IMR-90 (cell line): ENCODE results near the gene SPTLC3. TPM values are rescaled to one million over a fixed set of nuclear protein-coding genes. Genes with fewer than 3 reads are reported as not detected.

ENCODE experiments used
- ATAC-seq: fragments of 200-7000 bp; cut with Tn5 transposase; 2 replicates; pipeline ENCODE4 v1.9.1; 2020; ENCODE audit warnings: low read depth, mild to moderate bottlenecking, moderate library complexity
- BruUV-seq: library from RNA; stranded (reverse); fragments of 400-500 nt; replicated peaks from 2 replicates; lab custom pipeline; 2021; lab: Mats Ljungman, UMichigan
- CTCF ChIA-PET: fragments of 300-600 bp; formaldehyde crosslinking; extraction: SDS; loops from one replicate; lab custom pipeline; 2021; ENCODE audit warnings: antibody characterized with exemption; lab: Yijun Ruan, JAX
- POLR2A ChIA-PET: fragments of 300-600 bp; sonication (Branson Sonifier 250); formaldehyde crosslinking; loops from one replicate; lab custom pipeline; 2022; ENCODE audit warnings: antibody characterized with exemption; ENCODE audit not compliant: unreplicated experiment; lab: Charles Lee
- DNase-seq: peaks from one replicate; pipeline ENCODE4 v3.0.0; 2013
- H2AFZ ChIP-seq: replicated peaks from 2 replicates; pipeline ENCODE3; 2013; ENCODE audit warnings: low read length, mild to moderate bottlenecking; ENCODE audit not compliant: poor library complexity
- H2AK5ac ChIP-seq: 2 replicates; pipeline ENCODE4 v1.6.1; 2013; ENCODE audit warnings: low read depth, low read length, inconsistent platforms
- H2AK9ac ChIP-seq: replicated peaks from 2 replicates; pipeline ENCODE3; 2013; ENCODE audit warnings: mild to moderate bottlenecking, low read depth, low read length, moderate library complexity; ENCODE audit not compliant: poor library complexity
- H2BK120ac ChIP-seq: 2 replicates; pipeline ENCODE4 v1.6.1; 2013; ENCODE audit warnings: low read depth, low read length, inconsistent platforms
- H2BK15ac ChIP-seq: 3 replicates; pipeline ENCODE4 v1.6.1; 2013; ENCODE audit warnings: low read depth, low read length, inconsistent platforms
- H2BK20ac ChIP-seq: 2 replicates; pipeline ENCODE4 v1.6.1; 2013; ENCODE audit warnings: low read depth, mild to moderate bottlenecking, inconsistent platforms, low read length, moderate library complexity
- H2BK5ac ChIP-seq: 2 replicates; pipeline ENCODE4 v1.6.1; 2013; ENCODE audit warnings: mild to moderate bottlenecking, low read depth, low read length, inconsistent platforms; ENCODE audit not compliant: poor library complexity, severe bottlenecking
- H3K14ac ChIP-seq: replicated peaks from 2 replicates; pipeline ENCODE4 v1.6.1; 2013; ENCODE audit warnings: low read depth, low read length, inconsistent platforms
- H3K18ac ChIP-seq: 2 replicates; pipeline ENCODE4 v1.6.1; 2013; ENCODE audit warnings: low read depth, low read length, control low read depth
- H3K23ac ChIP-seq: 2 replicates; pipeline ENCODE4 v1.6.1; 2013; ENCODE audit warnings: low read depth, low read length, inconsistent platforms
- H3K27ac ChIP-seq: 2 replicates; pipeline ENCODE4 v1.5.1; 2013; ENCODE audit warnings: mild to moderate bottlenecking, control low read depth, low read length; ENCODE audit not compliant: insufficient read depth
- H3K27me3 ChIP-seq: 2 replicates; pipeline ENCODE4 v1.6.1; 2013; ENCODE audit warnings: low read length; ENCODE audit not compliant: control insufficient read depth, insufficient read depth
- H3K36me3 ChIP-seq: 2 replicates; pipeline ENCODE4 v1.6.1; 2013; ENCODE audit warnings: low read length, mixed read lengths; ENCODE audit not compliant: control insufficient read depth, insufficient read depth
- H3K4ac ChIP-seq: 2 replicates; pipeline ENCODE4 v1.6.1; 2013; ENCODE audit warnings: low read depth, low read length, inconsistent platforms
- H3K4me1 ChIP-seq: 2 replicates; pipeline ENCODE4 v1.6.1; 2013; ENCODE audit warnings: low read length, mixed read lengths; ENCODE audit not compliant: control insufficient read depth, insufficient read depth
- H3K4me2 ChIP-seq: 2 replicates; pipeline ENCODE4 v1.6.1; 2013; ENCODE audit warnings: low read depth, mild to moderate bottlenecking, control low read depth, low read length, moderate library complexity
- H3K4me3 ChIP-seq: 2 replicates; pipeline ENCODE4 v1.5.1; 2013; ENCODE audit warnings: low read depth, mild to moderate bottlenecking, control low read depth, low read length, moderate library complexity; ENCODE audit not compliant: insufficient read depth
- H3K56ac ChIP-seq: 2 replicates; pipeline ENCODE4 v1.6.1; 2013; ENCODE audit warnings: low read length, inconsistent platforms; ENCODE audit not compliant: insufficient read depth; ENCODE audit errors: extremely low read depth
- H3K79me1 ChIP-seq, 2 experiments: 2 replicates each; pipeline ENCODE4 v1.6.1; 2013; ENCODE audit warnings: low read length in 2 of 2, inconsistent platforms in 1 of 2, low read depth in 1 of 2
- H3K9ac ChIP-seq: 2 replicates; pipeline ENCODE4 v1.6.1; 2013; ENCODE audit warnings: low read depth, low read length, control low read depth
- H3K9me1 ChIP-seq: 2 replicates; pipeline ENCODE4 v1.6.1; 2013; ENCODE audit warnings: low read length, inconsistent platforms; ENCODE audit not compliant: insufficient read depth
- H3K9me3 ChIP-seq: 2 replicates; pipeline ENCODE4 v1.6.1; 2013; ENCODE audit warnings: low read length; ENCODE audit not compliant: control insufficient read depth, insufficient read depth
- H4K20me1 ChIP-seq: 2 replicates; pipeline ENCODE4 v1.6.1; 2013; ENCODE audit warnings: low read length, inconsistent platforms; ENCODE audit not compliant: insufficient read depth
- H4K5ac ChIP-seq: 2 replicates; pipeline ENCODE4 v1.6.1; 2013; ENCODE audit warnings: mild to moderate bottlenecking, low read depth, low read length, control low read depth
- H4K8ac ChIP-seq, 2 experiments: 2 replicates each; pipeline ENCODE4 v1.6.1; 2013; ENCODE audit warnings: low read depth in 2 of 2, low read length in 2 of 2, control low read depth in 1 of 2, inconsistent platforms in 1 of 2
- H4K91ac ChIP-seq: 2 replicates; pipeline ENCODE4 v1.6.1; 2013; ENCODE audit warnings: low read depth, low read length, inconsistent platforms; ENCODE audit not compliant: insufficient read depth
- BHLHE40 ChIP-seq: fragments of 150-350 bp; IDR thresholded peaks from 2 replicates; pipeline ENCODE4 v1.6.1; 2016; ENCODE audit warnings: mild to moderate bottlenecking, low read depth, low read length
- CEBPB ChIP-seq: IDR thresholded peaks from 2 replicates; pipeline ENCODE4 v1.6.1; 2012; ENCODE audit warnings: low read depth, low read length, improper control_type of control experiment
- CHD1 ChIP-seq: IDR thresholded peaks from 2 replicates; pipeline ENCODE4 v1.6.1; 2012; ENCODE audit warnings: low read depth, low read length, improper control_type of control experiment
- CTCF ChIP-seq: conservative IDR thresholded peaks from 2 replicates; pipeline ENCODE4 v1.5.1; 2012; ENCODE audit warnings: mild to moderate bottlenecking, low read depth, low read length, improper control_type of control experiment
- FOS ChIP-seq: fragments of 150-350 bp; IDR thresholded peaks from 2 replicates; pipeline ENCODE4 v1.6.1; 2016; ENCODE audit warnings: low read depth, low read length
- MAFK ChIP-seq: IDR thresholded peaks from 2 replicates; pipeline ENCODE4 v1.6.1; 2012; ENCODE audit warnings: low read depth, low read length, improper control_type of control experiment
- MXI1 ChIP-seq: IDR thresholded peaks from 2 replicates; pipeline ENCODE4 v1.6.1; 2012; ENCODE audit warnings: low read depth, mild to moderate bottlenecking, low read length, moderate library complexity, borderline replicate concordance
- NFE2L2 ChIP-seq: fragments of 150-350 bp; IDR thresholded peaks from 2 replicates; pipeline ENCODE4 v1.6.1; 2016; ENCODE audit warnings: low read depth, mild to moderate bottlenecking, low read length
- POLR2A ChIP-seq: IDR thresholded peaks from 2 replicates; pipeline ENCODE4 v1.6.1; 2012; ENCODE audit warnings: mild to moderate bottlenecking, low read depth, low read length
- RCOR1 ChIP-seq: IDR thresholded peaks from 2 replicates; pipeline ENCODE4 v1.6.1; 2012; ENCODE audit warnings: mild to moderate bottlenecking, low read length, improper control_type of control experiment; ENCODE audit not compliant: insufficient replicate concordance
- RFX5 ChIP-seq: IDR thresholded peaks from 2 replicates; pipeline ENCODE4 v1.8.0; 2012; ENCODE audit warnings: low read depth, mild to moderate bottlenecking, low read length, moderate library complexity
- SMC3 ChIP-seq: fragments of 150-350 bp; IDR thresholded peaks from 2 replicates; pipeline ENCODE4 v1.6.1; 2016; ENCODE audit warnings: low read depth, mild to moderate bottlenecking, antibody characterized with exemption, low read length, moderate library complexity
- USF2 ChIP-seq: fragments of 150-350 bp; IDR thresholded peaks from 2 replicates; pipeline ENCODE4 v1.6.1; 2017; ENCODE audit warnings: mild to moderate bottlenecking, antibody characterized with exemption, low read length, low read depth
- WGBS, 2 experiments: methylation state at CpG; one replicate each; pipeline versions ENCODE4 v1.1.5 to v1.1.7; 2013; ENCODE audit warnings: missing lambda C conversion rate in 2 of 2; ENCODE audit not compliant: insufficient read length in 1 of 2; ENCODE audit errors: extremely low coverage in 2 of 2; 5-methylcytosine and 5-hydroxymethylcytosine counted together
- dilution Hi-C: fragments of 300-500 bp; cut with HindIII; formaldehyde crosslinking; loops from one replicate; pipeline ENCODE4 v1.14.3; 2018; ENCODE audit warnings: low sequenced_read_pairs; ENCODE audit not compliant: unreplicated experiment
- in situ Hi-C: fragments of 300-500 bp; cut with MboI; formaldehyde crosslinking; loops from 3 replicates; pipeline ENCODE4 v1.14.3; 2019; ENCODE audit warnings: low sequenced_read_pairs, inconsistent platforms, mixed read lengths
- intact Hi-C: fragments of 100-400 bp; cut with micrococcal nuclease; formaldehyde crosslinking; loops from 2 replicates; pipeline ENCODE4 v1.10.0; 2022
- polyA plus RNA-seq, 3 experiments: library from polyadenylated mRNA; depleted of rRNA; stranded (reverse); fragments of >200 nt; gene quantifications; 2 replicates each; pipeline ENCODE4 v1.2.3, GENCODE V29; 2012; ENCODE audit warnings: low replicate concordance in 1 of 3
- total RNA-seq: library from RNA; depleted of rRNA; stranded (reverse); fragments of >200 nt; gene quantifications from 2 replicates; pipeline ENCODE4 v1.2.3, GENCODE V29; 2012
- TF ChIP-seq, protein P1 (sequence below): fragments of 150-350 bp; IDR thresholded peaks from 2 replicates; pipeline ENCODE4 v1.6.1; 2016; ENCODE audit warnings: low read depth, mild to moderate bottlenecking, low read length, moderate library complexity, borderline replicate concordance

The SPTLC3 gene
- total and polyA plus RNA-seq, 2 of the 4 experiments (the other 2 are of a cell fraction) = 0.44 to 1.6 TPM

DNA sequence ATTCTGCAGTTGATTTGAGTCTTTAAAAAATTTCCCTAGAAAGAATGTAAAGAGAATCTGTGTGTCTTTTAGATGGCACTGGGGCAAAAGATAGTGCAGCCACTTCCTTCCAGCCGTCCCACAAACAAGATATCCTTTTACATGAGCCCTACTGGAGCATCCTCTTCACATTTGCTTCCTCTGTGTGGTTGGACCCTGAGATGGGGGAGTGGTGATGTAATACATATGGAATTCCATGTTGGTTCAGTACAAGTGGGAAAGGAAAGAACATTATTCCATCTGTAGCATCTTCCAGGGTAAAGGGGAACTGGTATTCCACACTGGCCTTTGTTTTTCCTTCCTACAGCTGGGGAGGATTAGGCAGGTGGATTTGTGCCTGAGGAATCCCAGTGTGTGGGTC lies 133.4 kb downstream of the SPTLC3 start:
- Histone ChIP-seq H3K14ac (no peak overlapping the region), H2AK5ac (no peak overlapping the region), H2BK20ac (no peak overlapping the region), H3K4ac (no peak overlapping the region), H3K27me3 (no peaks in the 10 kb centered on the region; the same call in 1 of the 2 replicates), H2BK15ac (no peak overlapping the region), H3K23ac (no peak overlapping the region), H3K36me3 (no peaks in the 10 kb centered on the region), H3K9me1 (no peaks in the 10 kb centered on the region), H2BK5ac (no peak overlapping the region), H3K4me1 (no peaks in the 10 kb centered on the region), H2AFZ (no peak overlapping the region), H3K56ac (no peak overlapping the region), H3K27ac (no peak overlapping the region), H4K5ac (no peak overlapping the region), H3K4me2 (no peak overlapping the region), H3K4me3 (no peak overlapping the region), H4K8ac (no peak overlapping the region), H3K9me3 (no peaks in the 10 kb centered on the region), H4K20me1 (no peaks in the 10 kb centered on the region), H3K18ac (no peak overlapping the region), H3K9ac (no peak overlapping the region), H4K91ac (no peak overlapping the region), H2BK120ac (no peak overlapping the region), H3K79me1 (no peaks in the 10 kb centered on the region), H2AK9ac (no peak overlapping the region)
- intact Hi-C loops (no loop called here), dilution Hi-C loops (no loop called here), in situ Hi-C loops (no loop called here)
- CTCF ChIA-PET = no interaction called here
- no TSS peak for BruUV-seq
- TF ChIP-seq MAFK (no peak), SMC3 (no peak), BHLHE40 (no peak), USF2 (no peak), CTCF (no peak), RFX5 (no peak), RCOR1 (no peak), CHD1 (no peak), FOS (no peak), MXI1 (no peak), CEBPB (no peak), NFE2L2 (no peak), POLR2A (no peak)
- TF ChIP-seq, protein P1, sequence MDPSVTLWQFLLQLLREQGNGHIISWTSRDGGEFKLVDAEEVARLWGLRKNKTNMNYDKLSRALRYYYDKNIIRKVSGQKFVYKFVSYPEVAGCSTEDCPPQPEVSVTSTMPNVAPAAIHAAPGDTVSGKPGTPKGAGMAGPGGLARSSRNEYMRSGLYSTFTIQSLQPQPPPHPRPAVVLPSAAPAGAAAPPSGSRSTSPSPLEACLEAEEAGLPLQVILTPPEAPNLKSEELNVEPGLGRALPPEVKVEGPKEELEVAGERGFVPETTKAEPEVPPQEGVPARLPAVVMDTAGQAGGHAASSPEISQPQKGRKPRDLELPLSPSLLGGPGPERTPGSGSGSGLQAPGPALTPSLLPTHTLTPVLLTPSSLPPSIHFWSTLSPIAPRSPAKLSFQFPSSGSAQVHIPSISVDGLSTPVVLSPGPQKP = no peak
- ATAC-seq = no peak
- WGBS, 2 experiments = no CpG with 5 or more reads among the region's 1 CpG
- POLR2A ChIA-PET = no interaction called here
- no peak for DNase-seq
